Daoy (cell line): ENCODE data around the gene EEF1AKMT3. TPM values are rescaled to one million over a fixed set of nuclear protein-coding genes. Genes with fewer than 3 reads are reported as not detected.
"Not testable (repeated sequence)": the region's sequence is repeated elsewhere in the genome, so short reads cannot be mapped to it uniquely, and the experiment has no call there.

Experiments used
- DNase-seq: peaks from one replicate; pipeline ENCODE4 v3.0.0-alpha.2; 2015; ENCODE audit warnings: low read depth
- total RNA-seq: library from RNA; depleted of rRNA; stranded (reverse); fragments of >200 nt; shearing (Covaris generic); gene quantifications from 2 replicates; pipeline ENCODE4 v1.2.3, GENCODE V29; 2014

Gene EEF1AKMT3
- total RNA-seq, 1 experiment from 2014 or later: 1.9 TPM

GRCh38 chr12:57765003-57765697 lies 7.3 kb upstream of the EEF1AKMT3 start:
- peak; percentile 80 for DNase-seq

GRCh38 chr12:57765698-57766463 lies 6.5 kb upstream of the EEF1AKMT3 start:
- peak; percentile 27 for DNase-seq

- peak; percentile 55 for DNase-seq
Measured at GRCh38 chr12:57766464-57767304, 5.7 kb upstream of the EEF1AKMT3 start, which contains the start of gene CYP27B1. Gene CYP27B1, minus strand, starts transcription at chr12:57767078. Its CDS starts 37 bp downstream, at chr12:57767041.

- DNase-seq: no peak
Measured at GRCh38 chr12:57767305-57767698, 5.1 kb upstream of the EEF1AKMT3 start.

- no peak for DNase-seq
Measured at GRCh38 chr12:57767876-57768275, 4.5 kb upstream of the EEF1AKMT3 start.

GRCh38 chr12:57769594-57769993 lies 2.8 kb upstream of the EEF1AKMT3 start:
- DNase-seq: no peak

GRCh38 chr12:57770734-57771133 lies 1.7 kb upstream of the EEF1AKMT3 start:
- no peak for DNase-seq

GRCh38 chr12:57771236-57771872 lies 1.1 kb upstream of the EEF1AKMT3 start:
- DNase-seq: peak; percentile 96

GRCh38 chr12:57771873-57772428 lies 463 bp upstream of the EEF1AKMT3 start, which contains the start of gene METTL1:
Gene METTL1, minus strand, starts transcription at chr12:57772105. Its CDS starts 22 bp downstream, at chr12:57772083.
- peak; percentile 99 for DNase-seq

- DNase-seq: not testable (repeated sequence)
Measured at GRCh38 chr12:57774634-57775033, 2.2 kb downstream of the EEF1AKMT3 start.

- DNase-seq: no peak
Measured at GRCh38 chr12:57775044-57775443, 2.6 kb downstream of the EEF1AKMT3 start.

GRCh38 chr12:57775563-57776246 lies 3.3 kb downstream of the EEF1AKMT3 start:
- DNase-seq: no peak

GRCh38 chr12:57776247-57776587 lies 3.8 kb downstream of the EEF1AKMT3 start:
- no peak for DNase-seq

GRCh38 chr12:57777367-57777766 lies 5.0 kb downstream of the EEF1AKMT3 start:
- no peak for DNase-seq

GRCh38 chr12:57777911-57778310 lies 5.5 kb downstream of the EEF1AKMT3 start:
- no peak for DNase-seq

GRCh38 chr12:57779736-57780135 lies 7.3 kb downstream of the EEF1AKMT3 start:
- DNase-seq: no peak

- no peak for DNase-seq
Measured at GRCh38 chr12:57780284-57780897, 8.0 kb downstream of the EEF1AKMT3 start.

- DNase-seq: no peak
Measured at GRCh38 chr12:57781244-57781643, 8.8 kb downstream of the EEF1AKMT3 start.

GRCh38 chr12:57781801-57782200 lies 9.4 kb downstream of the EEF1AKMT3 start:
- DNase-seq: no peak

GRCh38 chr12:57782243-57782607 lies 9.8 kb downstream of the EEF1AKMT3 start:
- DNase-seq: no peak
